HG03064 (cell line): ENCODE measurements around the gene BLVRA.

Experiments used
- ATAC-seq: cut with Tn5 transposase; IDR thresholded peaks from one replicate; pipeline ENCODE4 v1.9.1; 2021; ENCODE audit warnings: low read depth; ENCODE audit not compliant: unreplicated experiment

Gene BLVRA

GRCh38 chr7:43747328-43748105, 11.0 kb upstream of the BLVRA start:
- ATAC-seq, result no peak

GRCh38 chr7:43749383-43749940, 9.0 kb upstream of the BLVRA start:
- no peak for ATAC-seq

GRCh38 chr7:43750016-43750887, 8.2 kb upstream of the BLVRA start:
- no peak for ATAC-seq

- no peak for ATAC-seq
These were observed 6.1 kb upstream of the BLVRA start for GRCh38 chr7:43752411-43752810.

GRCh38 chr7:43753271-43753810, 5.1 kb upstream of the BLVRA start:
- no peak for ATAC-seq

GRCh38 chr7:43753843-43754242, 4.6 kb upstream of the BLVRA start:
- no peak for ATAC-seq

- no peak for ATAC-seq
These were observed 3.9 kb upstream of the BLVRA start for GRCh38 chr7:43754596-43754995.

GRCh38 chr7:43756368-43757072, 2.0 kb upstream of the BLVRA start:
- no peak for ATAC-seq

- ATAC-seq, result no peak
These were observed 1.3 kb upstream of the BLVRA start for GRCh38 chr7:43757073-43757720.

- ATAC-seq, result peak; percentile 44
These were observed 573 bp downstream of the BLVRA start for GRCh38 chr7:43758822-43759683.

- no peak for ATAC-seq
These were observed 2.4 kb downstream of the BLVRA start for GRCh38 chr7:43760861-43761260.

- no peak for ATAC-seq
These were observed 2.9 kb downstream of the BLVRA start for GRCh38 chr7:43761382-43761781.

GRCh38 chr7:43761938-43762692, 3.6 kb downstream of the BLVRA start:
- ATAC-seq, result no peak

GRCh38 chr7:43763183-43763582, 4.7 kb downstream of the BLVRA start:
- no peak for ATAC-seq

- ATAC-seq, result no peak
These were observed 5.7 kb downstream of the BLVRA start for GRCh38 chr7:43764039-43764761.

GRCh38 chr7:43764807-43765491, 6.5 kb downstream of the BLVRA start:
- no peak for ATAC-seq

GRCh38 chr7:43766564-43766963, 8.1 kb downstream of the BLVRA start:
- no peak for ATAC-seq
